Measurements from ENCODE around the gene MED12.

The MED12 gene

DNA sequence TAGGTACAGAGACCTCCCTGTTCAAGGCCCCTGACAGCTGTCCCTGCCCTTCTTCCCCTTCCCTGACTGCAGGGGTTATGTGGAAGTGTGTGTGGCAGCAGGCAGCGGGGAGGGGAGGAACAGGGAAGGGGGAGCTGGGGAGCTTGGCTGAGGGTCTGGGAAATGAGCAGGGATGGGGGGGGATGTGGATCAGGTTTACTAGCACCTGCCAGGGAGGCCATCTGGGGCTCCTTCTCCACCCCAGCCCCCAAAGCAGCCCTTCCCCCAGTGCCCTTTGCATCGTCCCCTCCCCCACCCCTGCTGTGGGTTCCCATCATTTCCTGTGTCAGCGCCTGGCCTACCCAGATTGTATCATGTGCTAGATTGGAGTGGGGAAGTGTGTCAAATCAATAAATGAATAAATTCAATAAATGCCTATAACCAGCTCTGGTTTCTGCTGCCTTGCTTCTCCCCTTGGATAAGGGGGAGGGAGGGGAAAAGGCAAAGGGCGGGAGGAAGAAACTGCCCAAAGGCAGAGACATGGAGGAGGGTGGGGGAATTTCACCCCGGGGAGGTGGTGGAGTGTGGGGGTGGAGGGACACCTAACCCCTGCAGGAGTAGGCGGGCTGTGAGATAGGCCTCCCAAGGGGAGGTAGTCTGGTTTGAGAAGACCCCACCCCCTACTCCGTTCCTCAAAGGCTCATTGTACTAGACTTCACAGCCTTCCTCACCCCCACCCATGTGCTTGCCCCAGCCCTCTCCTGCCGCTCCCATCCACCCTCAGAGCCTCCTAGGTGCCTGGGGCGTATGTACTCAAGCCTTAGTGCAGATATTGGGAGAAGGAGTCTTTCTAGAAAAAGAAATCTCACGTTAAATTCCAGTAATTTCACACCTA lies 15.0 kb upstream of the MED12 start:
- peak overlapping the region; percentile 80 for H3K4me3 ChIP-seq (ENCODE audit: low read depth, low read length)
- TF ChIP-seq, protein P1, sequence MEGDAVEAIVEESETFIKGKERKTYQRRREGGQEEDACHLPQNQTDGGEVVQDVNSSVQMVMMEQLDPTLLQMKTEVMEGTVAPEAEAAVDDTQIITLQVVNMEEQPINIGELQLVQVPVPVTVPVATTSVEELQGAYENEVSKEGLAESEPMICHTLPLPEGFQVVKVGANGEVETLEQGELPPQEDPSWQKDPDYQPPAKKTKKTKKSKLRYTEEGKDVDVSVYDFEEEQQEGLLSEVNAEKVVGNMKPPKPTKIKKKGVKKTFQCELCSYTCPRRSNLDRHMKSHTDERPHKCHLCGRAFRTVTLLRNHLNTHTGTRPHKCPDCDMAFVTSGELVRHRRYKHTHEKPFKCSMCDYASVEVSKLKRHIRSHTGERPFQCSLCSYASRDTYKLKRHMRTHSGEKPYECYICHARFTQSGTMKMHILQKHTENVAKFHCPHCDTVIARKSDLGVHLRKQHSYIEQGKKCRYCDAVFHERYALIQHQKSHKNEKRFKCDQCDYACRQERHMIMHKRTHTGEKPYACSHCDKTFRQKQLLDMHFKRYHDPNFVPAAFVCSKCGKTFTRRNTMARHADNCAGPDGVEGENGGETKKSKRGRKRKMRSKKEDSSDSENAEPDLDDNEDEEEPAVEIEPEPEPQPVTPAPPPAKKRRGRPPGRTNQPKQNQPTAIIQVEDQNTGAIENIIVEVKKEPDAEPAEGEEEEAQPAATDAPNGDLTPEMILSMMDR (IDR thresholded peaks at IDR 0.05; ENCODE audit: low read depth, low read length) = no peak
- TF ChIP-seq, protein P2, sequence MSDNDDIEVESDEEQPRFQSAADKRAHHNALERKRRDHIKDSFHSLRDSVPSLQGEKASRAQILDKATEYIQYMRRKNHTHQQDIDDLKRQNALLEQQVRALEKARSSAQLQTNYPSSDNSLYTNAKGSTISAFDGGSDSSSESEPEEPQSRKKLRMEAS (IDR thresholded peaks at IDR 0.05; ENCODE audit: low read depth, low read length) = peak; percentile 81
- TF ChIP-seq MYC (IDR thresholded peaks at IDR 0.05; ENCODE audit: low read depth, low read length) = peak; percentile 68
- peak; percentile 36 for TF ChIP-seq POLR2A (IDR thresholded peaks at IDR 0.05; ENCODE audit: extremely low read depth, insufficient read length)
- peak; percentile 95 for DNase-seq (ENCODE audit: low read depth)

DNA sequence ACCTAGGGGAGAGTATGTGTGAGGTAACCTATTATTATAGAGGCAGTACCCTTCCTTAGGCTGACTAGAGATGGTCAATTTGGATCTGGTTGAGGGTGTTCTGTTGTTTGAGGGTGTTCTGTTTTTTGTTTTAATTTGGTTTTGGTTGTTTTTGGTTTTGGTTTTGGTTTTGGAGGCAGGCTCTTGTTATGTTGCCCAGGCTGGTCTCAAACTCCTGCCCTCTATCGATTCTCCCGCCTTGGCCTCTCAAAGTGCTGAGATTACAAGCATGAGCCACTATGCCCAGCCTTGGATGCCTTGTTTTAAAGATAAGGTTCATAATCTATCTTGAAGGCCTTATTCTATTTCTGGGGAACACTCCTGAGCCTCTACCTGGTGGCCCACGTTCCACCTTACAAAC lies 12.8 kb upstream of the MED12 start:
- no peak overlapping the region for H3K4me3 ChIP-seq (ENCODE audit: low read depth, low read length)
- TF ChIP-seq POLR2A (IDR thresholded peaks at IDR 0.05; ENCODE audit: extremely low read depth, insufficient read length) (no peak), MYC (IDR thresholded peaks at IDR 0.05; ENCODE audit: low read depth, low read length) (no peak)
- TF ChIP-seq, protein P1 (IDR thresholded peaks at IDR 0.05; ENCODE audit: low read depth, low read length) = no peak
- TF ChIP-seq, protein P2 (IDR thresholded peaks at IDR 0.05; ENCODE audit: low read depth, low read length) = no peak
- no peak for DNase-seq (ENCODE audit: low read depth)

DNA sequence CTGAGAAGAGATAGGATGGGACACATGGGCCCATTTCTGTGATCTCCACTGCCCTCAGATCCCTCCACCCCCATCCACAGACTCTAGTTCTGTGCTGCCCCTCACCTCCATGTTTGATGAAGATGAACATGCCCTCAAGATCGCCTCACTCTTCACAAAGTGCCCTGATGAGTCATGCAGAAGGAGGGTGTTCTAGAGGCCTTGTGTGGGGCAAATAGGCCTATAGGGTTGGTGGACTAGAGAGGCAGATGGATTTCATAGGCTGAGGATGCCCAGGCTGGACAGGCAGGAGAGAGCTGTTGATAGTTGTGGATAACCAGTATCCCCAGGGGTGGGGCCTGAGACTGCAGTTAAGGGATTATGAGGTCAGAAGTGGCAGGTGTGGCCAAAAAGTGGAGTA lies 12.0 kb upstream of the MED12 start, which contains the start of gene CXorf65:
TSS of gene CXorf65 (minus strand) at position 314 of the 400 bp plus-strand sequence. CDS start at position 130, 184 bp downstream.
- TF ChIP-seq POLR2A (IDR thresholded peaks at IDR 0.05; ENCODE audit: extremely low read depth, insufficient read length) = no peak
- no peak for TF ChIP-seq MYC (IDR thresholded peaks at IDR 0.05; ENCODE audit: low read depth, low read length)
- TF ChIP-seq, protein P1 (IDR thresholded peaks at IDR 0.05; ENCODE audit: low read depth, low read length) = no peak
- TF ChIP-seq, protein P2 (IDR thresholded peaks at IDR 0.05; ENCODE audit: low read depth, low read length) = no peak
- peak within 1 kb of the TSS; percentile 84 for H3K4me3 ChIP-seq (ENCODE audit: low read depth, low read length)
- peak; percentile 92 for DNase-seq (ENCODE audit: low read depth)

DNA sequence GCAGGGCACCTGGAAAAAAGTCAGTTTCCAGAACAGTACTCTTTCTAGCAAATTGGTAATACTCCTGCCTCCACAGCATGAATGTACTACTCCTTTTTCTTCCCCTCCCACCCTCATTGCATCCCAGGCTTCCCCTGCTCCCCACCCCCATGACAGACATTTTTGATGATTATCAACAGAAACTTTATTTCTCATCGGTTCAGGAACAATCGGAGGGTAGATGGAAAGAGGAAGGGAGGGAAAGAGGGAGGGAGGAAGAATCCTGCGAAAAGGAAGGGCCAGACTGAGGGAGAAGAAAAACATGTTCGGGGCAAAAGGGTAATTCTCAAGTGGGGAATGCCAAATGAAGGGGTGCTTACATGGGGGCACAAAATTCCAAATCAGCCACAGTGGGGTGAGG lies 11.2 kb upstream of the MED12 start:
- DNase-seq (ENCODE audit: low read depth) = no peak
- TF ChIP-seq, protein P1 (IDR thresholded peaks at IDR 0.05; ENCODE audit: low read depth, low read length) = no peak
- TF ChIP-seq, protein P2 (IDR thresholded peaks at IDR 0.05; ENCODE audit: low read depth, low read length) = no peak
- no peak for TF ChIP-seq MYC (IDR thresholded peaks at IDR 0.05; ENCODE audit: low read depth, low read length)
- TF ChIP-seq POLR2A (IDR thresholded peaks at IDR 0.05; ENCODE audit: extremely low read depth, insufficient read length) = no peak
- peak overlapping the region; percentile 84 for H3K4me3 ChIP-seq (ENCODE audit: low read depth, low read length)

DNA sequence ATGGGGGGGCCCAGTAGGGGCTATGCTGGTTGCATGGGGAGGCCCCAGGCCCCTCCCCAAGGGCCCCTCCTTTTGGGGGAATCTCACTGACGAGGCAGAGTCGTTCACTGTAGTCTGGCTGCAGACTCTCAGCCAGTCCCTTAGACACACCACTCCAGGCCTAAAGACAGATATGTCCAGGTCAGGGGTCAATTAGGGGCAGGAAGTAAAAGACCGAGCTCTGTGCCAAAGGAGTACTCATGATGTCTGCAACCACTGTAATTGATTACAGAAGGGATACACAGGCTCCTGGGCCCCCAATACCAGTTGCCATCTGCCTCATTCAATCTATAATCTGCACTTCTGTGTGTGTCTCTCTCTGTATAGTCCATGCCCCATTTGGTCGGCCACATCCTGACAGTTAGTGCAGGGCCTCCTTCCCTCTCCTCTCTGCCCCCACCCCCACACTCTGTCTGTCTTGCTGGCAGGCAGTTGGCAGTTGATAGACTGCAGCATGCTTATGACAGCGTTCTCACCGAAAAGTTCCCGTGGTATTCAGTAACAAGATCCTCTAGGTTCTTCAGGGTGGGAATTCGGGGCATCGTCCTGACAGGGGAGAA lies 10.5 kb upstream of the MED12 start:
- peak; percentile 90 for DNase-seq (ENCODE audit: low read depth)
- TF ChIP-seq MYC (IDR thresholded peaks at IDR 0.05; ENCODE audit: low read depth, low read length) = peak; percentile 25; the same call in 1 of the 2 replicates
- TF ChIP-seq, protein P1 (IDR thresholded peaks at IDR 0.05; ENCODE audit: low read depth, low read length) = no peak
- TF ChIP-seq, protein P2 (IDR thresholded peaks at IDR 0.05; ENCODE audit: low read depth, low read length) = peak; percentile 69; the same call in 1 of the 2 replicates
- peak; percentile 55 for TF ChIP-seq POLR2A (IDR thresholded peaks at IDR 0.05; ENCODE audit: extremely low read depth, insufficient read length)
- peak overlapping the region; percentile 84 for H3K4me3 ChIP-seq (ENCODE audit: low read depth, low read length)

Data from NB4 (cell line).